Liver (tissue), 2 donors: ENCODE data around the gene PCBP1.

Source experiments
- RAD21 ChIP-seq, 2 donors: IDR thresholded peaks; 2 replicates each; pipeline ENCODE4 v1.6.1; 2016; ENCODE audit warnings: antibody characterized with exemption in 2 of 2, mild to moderate bottlenecking in 2 of 2
- REST ChIP-seq: IDR thresholded peaks from 2 replicates; pipeline ENCODE4 v1.6.1; 2016; ENCODE audit warnings: antibody characterized with exemption, mild to moderate bottlenecking
- RXRA ChIP-seq, 2 donors: IDR thresholded peaks; 2 replicates each; pipeline ENCODE4 v1.6.1; 2017 to 2018; ENCODE audit warnings: antibody characterized with exemption in 2 of 2, mild to moderate bottlenecking in 1 of 2
- TAF1 ChIP-seq: conservative IDR thresholded peaks from 2 replicates; pipeline ENCODE4 v1.6.1; 2016; ENCODE audit warnings: antibody characterized with exemption, mild to moderate bottlenecking
- donor health status: healthy.

GRCh38 chr2:70080610-70081200 lies 6.6 kb upstream of the PCBP1 start:
- no peak for TF ChIP-seq RAD21 (IDR thresholded peaks at IDR 0.05)
- no peak for TF ChIP-seq REST
- TF ChIP-seq RXRA (IDR thresholded peaks at IDR 0.05) = no peak
- no peak for TF ChIP-seq TAF1
